Kidney glomerular epithelial cell (primary cell): ENCODE data around the gene NOTO.
A peak's percentile ranks its signal among the peaks of the same experiment; 100 is the strongest.
"Not testable (repeated sequence)": the region's sequence is repeated elsewhere in the genome, so short reads cannot be mapped to it uniquely, and the experiment has no call there.

Source experiments
- DNase-seq: peaks from one replicate; lab custom pipeline; 2025; lab: John Stamatoyannopoulos, UW

NOTO gene, protein sequence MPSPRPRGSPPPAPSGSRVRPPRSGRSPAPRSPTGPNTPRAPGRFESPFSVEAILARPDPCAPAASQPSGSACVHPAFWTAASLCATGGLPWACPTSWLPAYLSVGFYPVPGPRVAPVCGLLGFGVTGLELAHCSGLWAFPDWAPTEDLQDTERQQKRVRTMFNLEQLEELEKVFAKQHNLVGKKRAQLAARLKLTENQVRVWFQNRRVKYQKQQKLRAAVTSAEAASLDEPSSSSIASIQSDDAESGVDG

DNA sequence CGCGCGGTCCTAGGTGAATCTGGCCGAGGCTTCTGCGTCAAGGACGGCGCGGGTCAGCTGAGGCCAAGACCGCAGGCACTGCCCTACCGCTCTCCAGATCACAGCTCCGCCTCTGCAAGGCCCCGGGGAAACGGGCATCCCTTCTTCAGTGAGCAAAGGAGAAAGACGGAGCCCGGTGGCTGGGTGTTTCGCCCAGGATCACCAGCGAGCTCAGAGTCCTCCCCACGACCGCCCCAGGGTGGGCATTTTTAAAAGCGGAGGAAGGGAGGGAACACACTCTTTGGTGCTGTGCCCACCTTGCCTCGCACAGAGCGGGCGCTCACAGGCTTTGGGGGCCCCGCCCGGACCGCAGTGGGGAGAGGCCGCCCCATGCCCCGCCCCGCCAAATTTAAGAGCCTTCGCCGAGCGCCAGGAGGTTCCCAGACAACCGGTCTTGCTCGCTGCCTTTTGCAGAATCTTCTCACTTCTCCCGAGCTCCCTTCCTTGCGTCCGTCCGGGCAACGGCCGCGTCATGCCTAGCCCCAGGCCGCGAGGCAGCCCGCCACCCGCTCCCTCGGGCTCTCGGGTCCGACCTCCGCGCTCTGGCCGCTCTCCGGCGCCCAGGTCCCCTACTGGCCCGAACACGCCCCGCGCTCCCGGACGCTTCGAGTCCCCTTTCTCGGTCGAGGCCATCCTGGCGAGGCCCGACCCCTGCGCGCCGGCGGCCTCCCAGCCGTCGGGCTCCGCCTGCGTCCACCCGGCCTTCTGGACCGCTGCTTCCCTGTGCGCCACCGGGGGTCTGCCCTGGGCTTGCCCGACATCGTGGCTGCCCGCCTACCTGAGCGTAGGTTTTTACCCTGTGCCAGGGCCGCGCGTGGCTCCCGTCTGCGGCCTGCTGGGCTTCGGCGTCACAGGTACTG, at the start of gene NOTO:
TSS of gene NOTO (plus strand) at position 419 of the 899 bp plus-strand sequence. CDS start at position 512, 93 bp downstream.
- no peak for DNase-seq

DNA sequence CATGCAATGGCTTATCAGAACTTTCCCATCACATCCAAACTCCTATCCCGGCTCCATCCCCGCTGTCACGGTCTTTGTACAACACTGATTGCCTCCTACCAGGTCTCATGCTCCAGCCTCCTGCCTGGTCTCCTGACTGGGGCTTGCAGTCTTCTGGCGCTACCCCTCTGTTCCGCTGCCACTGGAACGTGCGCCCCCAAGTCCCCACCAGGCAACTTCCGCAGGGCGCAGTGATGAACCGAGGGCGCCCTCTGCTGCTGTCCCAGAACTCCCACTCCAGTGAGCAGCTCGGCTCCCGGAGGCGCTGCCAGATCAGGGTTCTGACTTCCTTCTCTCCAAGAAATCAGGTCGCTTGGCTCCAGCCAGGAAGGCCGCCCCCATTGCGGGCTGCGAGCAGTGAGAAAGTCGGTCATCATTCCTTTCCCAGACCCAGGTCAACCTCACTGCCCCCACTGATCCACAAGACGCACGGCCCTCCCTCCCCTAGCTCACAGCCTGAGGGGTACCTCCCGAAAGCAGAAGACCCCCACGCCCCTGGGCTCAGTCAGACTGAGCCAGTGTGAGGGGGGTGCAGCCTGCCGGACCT, 45.7 kb upstream of the NOTO start:
- DNase-seq, result peak; percentile 49

DNA sequence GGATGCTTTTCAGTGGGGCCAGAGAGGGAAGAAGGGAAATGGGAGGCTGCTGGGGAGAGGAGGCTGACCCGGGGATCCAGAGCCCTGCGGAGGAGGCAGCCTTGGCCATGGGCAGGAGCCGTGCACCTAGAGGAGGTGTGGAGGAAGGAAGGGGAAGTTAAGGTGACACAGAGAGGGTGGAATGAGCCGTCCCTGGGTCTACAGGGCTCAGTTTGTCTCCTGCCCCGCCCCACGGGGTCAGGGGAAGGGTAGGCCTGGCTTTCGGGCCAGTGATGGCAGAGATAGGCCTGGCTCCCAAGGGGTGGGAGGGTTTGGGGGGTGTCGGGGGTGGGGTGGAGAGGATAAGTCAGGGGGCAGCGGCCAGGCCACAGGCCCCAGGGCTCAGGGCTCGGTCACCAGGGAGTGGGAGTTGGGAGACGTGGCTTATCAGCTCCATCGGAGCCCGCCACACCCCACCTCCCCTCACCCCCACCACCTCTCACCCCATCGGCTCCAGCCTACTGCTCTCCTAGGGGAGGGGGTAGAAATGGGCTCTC, 39.5 kb upstream of the NOTO start:
- no peak for DNase-seq

DNA sequence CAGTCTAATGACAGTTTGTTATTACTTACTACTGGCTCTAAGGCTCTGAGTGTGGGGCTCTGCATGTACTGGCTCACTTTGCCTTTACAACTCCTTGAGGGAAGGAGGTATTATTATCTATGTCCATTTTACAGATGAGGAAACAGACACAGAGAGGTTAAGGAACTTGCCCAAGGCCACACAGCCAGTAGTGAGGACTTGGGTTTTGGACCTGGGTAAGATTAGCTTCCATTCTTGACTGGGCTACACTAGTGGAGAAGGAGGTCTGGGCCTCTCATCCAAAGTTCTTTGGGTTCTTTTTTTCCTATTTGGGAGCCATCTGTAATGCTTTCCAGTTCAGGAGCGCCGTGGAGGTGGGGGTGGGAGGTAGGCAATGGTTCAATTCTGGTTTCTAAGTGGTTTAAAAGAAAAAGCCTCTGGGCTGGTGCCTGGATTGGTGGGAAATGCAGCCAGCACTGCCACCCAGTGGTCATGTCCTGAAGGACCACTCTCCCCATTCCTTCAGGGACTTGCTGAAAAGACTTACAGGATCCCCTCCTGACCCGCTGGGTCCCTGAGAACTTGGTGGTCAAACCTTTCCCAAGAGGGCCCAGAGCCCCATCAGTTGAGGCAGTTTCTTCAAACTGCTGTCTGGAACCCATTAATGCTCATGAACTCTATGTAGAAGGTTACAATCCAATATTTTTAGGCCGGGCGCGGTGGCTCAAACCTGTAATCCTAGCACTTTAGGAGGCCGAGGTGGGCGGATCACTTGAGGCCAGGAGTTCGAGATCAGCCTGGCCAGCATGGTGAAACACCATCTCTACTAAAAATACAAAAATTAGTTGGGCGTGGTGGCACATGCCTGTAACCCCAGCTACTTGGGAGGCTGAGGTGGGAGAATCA, 38.6 kb upstream of the NOTO start:
- peak; percentile 65 for DNase-seq

DNA sequence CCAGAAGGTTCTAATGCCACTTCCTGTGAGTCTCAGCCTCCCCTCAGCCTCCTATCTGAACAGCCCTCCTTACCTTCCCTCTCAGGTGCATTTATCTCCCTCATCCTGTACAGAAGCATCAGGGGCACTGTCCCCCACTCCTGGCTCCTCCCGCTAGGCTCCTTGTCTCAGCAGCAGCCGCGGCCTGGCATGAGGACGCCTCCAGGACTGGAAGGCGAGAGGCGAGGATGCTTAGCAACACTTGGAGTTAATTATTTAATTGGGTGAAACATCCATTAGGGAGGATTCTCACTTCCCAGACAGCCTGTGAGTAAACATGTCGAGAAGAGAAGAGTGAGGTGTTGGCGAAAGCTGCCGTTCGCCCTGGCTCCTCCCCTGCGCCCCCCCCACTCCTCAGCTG, 36.4 kb upstream of the NOTO start:
- DNase-seq, result not testable (repeated sequence)

DNA sequence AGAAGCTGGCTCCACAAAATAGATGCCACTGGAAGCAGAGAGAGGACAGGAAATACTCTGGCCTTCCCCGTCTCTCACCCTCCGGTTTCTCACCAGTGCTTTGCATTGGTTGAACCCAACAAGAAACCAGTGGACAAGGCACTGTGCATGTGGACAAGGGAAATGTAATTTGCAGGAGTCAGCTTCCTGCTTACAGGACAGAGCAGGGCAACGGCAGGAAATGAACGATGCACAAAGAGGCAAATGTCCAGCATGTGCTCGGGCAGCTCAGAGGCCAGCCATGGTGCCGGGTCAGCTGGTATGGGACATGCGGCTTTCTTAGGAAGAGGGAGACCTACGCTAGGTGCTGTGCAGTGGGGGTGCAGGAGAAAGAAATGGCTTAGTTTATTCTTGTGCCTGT, 35.6 kb upstream of the NOTO start:
- not testable (repeated sequence) for DNase-seq

GRCh38 chr2:73168348-73168747, 34.0 kb upstream of the NOTO start:
- DNase-seq, result not testable (repeated sequence)

DNA sequence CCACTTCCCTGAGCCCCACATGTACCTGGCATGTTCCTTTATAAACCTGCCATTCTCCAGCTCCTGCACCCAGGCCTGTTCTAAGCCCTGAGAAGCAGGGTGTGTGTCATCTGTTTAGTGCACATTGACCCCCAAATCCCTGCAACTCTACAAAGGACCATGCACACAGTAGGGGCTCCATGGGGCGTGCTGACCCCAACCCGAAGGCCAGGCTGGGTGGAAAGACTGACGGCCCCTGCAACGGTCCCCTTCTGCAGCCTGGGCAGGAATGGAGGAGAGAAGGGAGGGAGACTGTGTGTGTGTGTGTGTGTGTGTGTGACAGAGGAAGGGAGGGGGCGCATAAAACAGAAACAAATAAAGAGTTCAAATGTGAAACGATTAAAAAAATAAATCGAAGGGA, 32.0 kb upstream of the NOTO start:
- not testable (repeated sequence) for DNase-seq

- no peak for DNase-seq
These were observed 29.4 kb upstream of the NOTO start for GRCh38 chr2:73172963-73173362.

DNA sequence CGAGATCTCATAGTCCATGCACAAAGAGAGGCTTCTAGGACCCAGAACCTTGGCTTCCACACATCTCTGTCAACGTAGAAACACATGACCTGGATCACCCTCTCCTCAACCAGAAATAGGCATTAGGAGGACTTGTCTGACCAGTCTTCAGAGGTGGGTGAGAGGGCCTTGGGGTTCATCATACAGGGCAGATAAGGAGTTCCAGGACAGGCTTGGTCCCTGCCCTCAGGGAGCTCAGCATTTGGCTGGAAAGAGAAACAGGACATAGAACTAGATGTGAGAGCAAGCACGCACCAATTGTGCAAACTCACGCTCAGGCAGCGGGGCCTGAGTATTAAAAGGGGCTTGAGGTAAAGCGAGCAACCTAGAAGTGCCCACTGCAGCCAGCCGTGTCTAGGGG, 28.6 kb upstream of the NOTO start:
- no peak for DNase-seq

DNA sequence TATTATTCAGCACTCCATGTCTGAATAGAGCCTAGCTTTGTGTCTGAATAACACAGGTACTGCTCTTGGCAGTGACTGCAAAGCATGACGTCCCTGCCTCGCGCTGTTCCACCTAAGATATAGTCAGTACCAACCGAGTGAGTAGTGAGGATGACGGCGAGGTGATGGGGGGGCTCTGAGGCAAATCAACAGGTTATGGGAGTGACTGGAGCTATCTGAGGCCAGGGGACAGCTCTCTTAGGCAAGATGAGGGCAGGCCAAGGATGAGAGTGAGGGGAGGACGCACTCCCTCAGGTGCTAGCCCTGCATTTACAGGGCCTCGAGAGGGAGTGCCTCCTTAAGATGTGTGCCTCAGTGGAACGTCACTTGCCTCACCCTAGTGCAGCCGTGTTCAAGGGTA, 28.1 kb upstream of the NOTO start:
- DNase-seq, result no peak

DNA sequence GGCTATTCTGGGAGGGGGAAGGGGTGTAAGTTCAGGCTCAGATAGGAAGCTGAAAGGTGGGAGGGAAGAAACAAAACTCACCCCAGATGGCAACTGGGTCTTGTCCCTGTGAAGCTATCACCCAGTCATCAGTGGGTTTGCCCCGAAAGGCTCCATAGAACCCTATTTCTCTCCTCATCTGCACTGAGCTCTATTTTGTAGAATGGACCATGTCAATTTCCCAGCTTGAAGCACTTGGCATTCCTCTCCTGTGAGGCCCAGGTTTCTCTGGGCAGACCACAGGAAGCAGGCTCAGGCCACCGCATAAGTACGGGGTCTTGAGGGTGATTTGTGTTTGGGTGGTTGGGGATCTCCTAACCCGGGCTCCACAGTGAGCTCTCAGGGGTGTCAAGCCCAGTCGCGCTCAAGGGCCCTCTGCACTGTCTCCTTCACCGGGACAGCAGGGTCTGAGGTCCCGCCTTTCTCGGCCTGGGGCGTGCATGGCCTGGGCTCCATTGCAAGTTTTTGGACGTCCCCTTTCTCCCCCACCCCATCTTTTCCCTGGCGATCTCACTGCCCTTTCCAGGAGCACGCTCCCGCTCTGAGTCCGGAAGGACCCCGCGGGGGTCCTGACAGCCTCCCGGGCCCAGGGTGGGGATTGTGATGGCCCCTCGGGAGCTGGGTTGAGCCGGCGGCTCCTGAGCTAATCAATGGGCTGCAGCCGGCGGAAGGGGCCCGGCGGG, 27.3 kb upstream of the NOTO start:
- DNase-seq, result no peak

DNA sequence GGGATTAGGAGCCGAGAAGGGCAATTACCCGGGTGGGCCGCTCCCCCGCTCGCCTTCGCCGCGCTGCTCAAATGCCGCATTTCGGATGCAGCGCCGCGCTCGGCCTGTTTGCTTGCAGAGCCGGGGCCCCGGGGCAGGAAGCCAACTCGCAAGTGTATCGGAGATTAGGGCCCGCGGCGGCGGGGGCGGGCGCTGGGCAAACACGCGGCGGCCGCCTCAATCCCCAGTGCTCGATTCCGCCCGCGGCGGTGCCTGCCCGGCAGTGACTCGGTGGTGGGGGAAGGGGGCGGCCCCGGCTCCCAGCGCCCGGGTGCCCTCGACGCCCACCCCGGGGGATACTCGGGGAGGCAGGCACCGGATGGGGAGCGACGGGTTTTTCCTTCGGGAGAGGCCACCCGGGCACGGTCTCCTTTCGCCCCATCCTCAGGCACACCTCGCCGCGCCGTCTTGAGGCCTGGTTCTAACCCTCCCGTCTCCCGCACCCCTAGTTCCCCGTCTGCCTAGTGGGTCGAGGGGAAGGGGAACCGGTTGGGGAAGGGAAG, 26.6 kb upstream of the NOTO start:
- DNase-seq, result no peak

DNA sequence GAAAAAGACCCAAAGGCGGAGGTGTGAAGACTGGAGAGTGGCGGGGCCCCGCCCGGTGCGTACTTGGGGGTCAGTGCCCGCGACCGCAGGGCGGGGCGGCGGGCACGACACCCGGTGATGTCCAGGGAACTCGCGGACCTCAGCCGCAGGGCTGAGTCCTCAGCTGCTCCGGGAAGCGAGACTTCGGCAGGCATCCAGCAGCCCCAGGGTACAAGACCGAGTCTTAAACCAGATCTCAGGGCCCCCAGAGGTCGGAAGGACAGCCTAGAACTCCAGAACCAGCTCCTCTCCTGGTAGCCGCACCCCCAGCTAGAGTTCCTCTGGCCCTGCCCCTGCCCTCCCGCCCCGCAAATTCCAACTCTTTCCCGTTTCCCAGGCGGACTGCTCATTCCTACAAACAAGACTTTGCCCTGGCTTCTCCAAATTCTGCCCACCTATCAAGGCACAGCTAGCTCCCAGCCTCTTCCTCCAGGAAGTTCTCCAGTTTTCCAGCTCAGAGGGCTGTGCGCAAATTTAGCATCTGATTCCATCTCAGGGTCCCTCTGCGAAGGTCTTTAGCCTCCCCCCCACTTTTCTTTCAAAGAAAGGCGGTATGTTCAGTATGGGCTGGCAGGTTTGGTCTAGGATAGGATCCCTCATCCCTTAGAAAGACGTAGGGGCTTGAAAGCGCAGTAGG, 26.0 kb upstream of the NOTO start:
- no peak for DNase-seq

DNA sequence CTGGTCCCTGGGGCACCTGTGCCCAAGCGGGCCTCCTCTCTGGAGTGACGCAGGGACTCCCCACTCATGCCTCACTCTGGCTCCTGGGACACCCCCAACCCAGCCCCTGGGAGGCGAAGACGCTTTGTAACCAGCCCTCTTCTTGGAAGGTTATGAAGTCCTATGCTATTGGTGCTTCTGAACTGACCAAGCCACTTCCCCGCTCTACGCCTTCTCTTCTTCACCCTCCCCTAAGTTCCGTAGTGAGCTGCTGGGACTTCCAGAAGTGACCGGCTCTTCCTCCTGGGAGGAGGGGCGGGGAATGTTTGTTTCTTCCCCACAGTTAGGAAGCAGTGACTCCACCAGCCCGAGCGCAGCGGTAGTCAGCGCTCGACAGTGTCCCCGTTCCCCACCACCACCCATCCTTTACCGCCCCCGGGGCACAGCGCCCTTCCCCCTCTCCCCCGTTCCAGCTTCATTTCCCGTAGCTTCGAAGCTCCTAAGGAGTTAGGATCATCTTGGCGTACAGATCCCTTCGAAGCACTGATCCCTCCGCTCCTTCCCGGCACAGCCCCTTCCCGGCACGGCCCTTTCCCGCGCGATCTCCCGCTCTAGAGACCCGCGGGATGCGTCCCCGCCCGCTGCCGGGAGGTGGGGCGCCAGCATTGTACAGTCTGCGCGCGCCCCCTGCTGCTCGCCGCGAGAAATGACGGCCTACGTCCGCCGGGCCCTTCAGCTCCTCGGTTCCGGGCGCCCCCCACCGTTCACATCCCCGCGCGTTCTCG, 25.3 kb upstream of the NOTO start:
- peak; percentile 59 for DNase-seq

- no peak for DNase-seq
These were observed 24.6 kb upstream of the NOTO start for GRCh38 chr2:73177645-73178255.

GRCh38 chr2:73185965-73186364, 16.4 kb upstream of the NOTO start:
- no peak for DNase-seq

- DNase-seq, result no peak
These were observed 14.8 kb upstream of the NOTO start for GRCh38 chr2:73187549-73187948.

- no peak for DNase-seq
These were observed 4.8 kb upstream of the NOTO start for GRCh38 chr2:73197579-73197978.
